Measurements from ENCODE around the gene TM6SF1.
"Not testable (repeated sequence)": the region's sequence is repeated elsewhere in the genome, so short reads cannot be mapped to it uniquely, and the experiment has no call there.

Gene TM6SF1

GRCh38 chr15:83166830-83167229 lies 59.4 kb downstream of the TM6SF1 start:
- no peak overlapping the region for H3K4me3 Mint-ChIP-seq
- no peak overlapping the region for H3K27ac Mint-ChIP-seq
- H3K27me3 Mint-ChIP-seq: peaks cover 59% of the 10 kb centered on the region
- H3K36me3 Mint-ChIP-seq: no peaks in the 10 kb centered on the region
- no peaks in the 10 kb centered on the region for H3K4me1 Mint-ChIP-seq
- peaks cover 17% of the 10 kb centered on the region for H3K9me3 Mint-ChIP-seq
- ATAC-seq: no peak

GRCh38 chr15:83169576-83169975 lies 62.1 kb downstream of the TM6SF1 start:
- not testable (repeated sequence) for ATAC-seq, H3K27ac Mint-ChIP-seq, H3K36me3 Mint-ChIP-seq, H3K4me1 Mint-ChIP-seq, H3K4me3 Mint-ChIP-seq
- Mint-ChIP-seq H3K9me3 (peaks cover 17% of the 10 kb centered on the region), H3K27me3 (peaks cover 56% of the 10 kb centered on the region)

GRCh38 chr15:83170474-83171165 lies 63.2 kb downstream of the TM6SF1 start:
- Mint-ChIP-seq H3K27ac (no peak overlapping the region), H3K36me3 (no peaks in the 10 kb centered on the region), H3K4me3 (no peak overlapping the region), H3K4me1 (no peaks in the 10 kb centered on the region), H3K9me3 (peaks cover 11% of the 10 kb centered on the region), H3K27me3 (peaks cover 51% of the 10 kb centered on the region)
- ATAC-seq: no peak

GRCh38 chr15:83174891-83175290 lies 67.4 kb downstream of the TM6SF1 start:
- no peak for ATAC-seq
- no peak overlapping the region for H3K27ac Mint-ChIP-seq
- peaks cover 17% of the 10 kb centered on the region for H3K27me3 Mint-ChIP-seq
- no peaks in the 10 kb centered on the region for H3K4me1 Mint-ChIP-seq
- no peak overlapping the region for H3K4me3 Mint-ChIP-seq
- no peaks in the 10 kb centered on the region for H3K36me3 Mint-ChIP-seq
- no peaks in the 10 kb centered on the region for H3K9me3 Mint-ChIP-seq

- no peaks in the 10 kb centered on the region for H3K36me3 Mint-ChIP-seq
- H3K4me1 Mint-ChIP-seq: no peaks in the 10 kb centered on the region
- no peak for ATAC-seq
- H3K27ac Mint-ChIP-seq: no peak overlapping the region
- H3K9me3 Mint-ChIP-seq: no peaks in the 10 kb centered on the region
- H3K27me3 Mint-ChIP-seq: peaks cover 24% of the 10 kb centered on the region
- H3K4me3 Mint-ChIP-seq: no peak overlapping the region
Observed at GRCh38 chr15:83178390-83178789, 70.9 kb downstream of the TM6SF1 start.

- H3K27me3 Mint-ChIP-seq: peaks cover 24% of the 10 kb centered on the region
- no peaks in the 10 kb centered on the region for H3K36me3 Mint-ChIP-seq
- H3K9me3 Mint-ChIP-seq: no peaks in the 10 kb centered on the region
- ATAC-seq: no peak
- H3K27ac Mint-ChIP-seq: no peak overlapping the region
- no peaks in the 10 kb centered on the region for H3K4me1 Mint-ChIP-seq
- H3K4me3 Mint-ChIP-seq: no peak overlapping the region
Observed at GRCh38 chr15:83178869-83179325, 71.5 kb downstream of the TM6SF1 start.

- no peak for ATAC-seq
- Mint-ChIP-seq H3K27me3 (peaks cover 38% of the 10 kb centered on the region), H3K4me1 (no peaks in the 10 kb centered on the region), H3K9me3 (peaks cover 5% of the 10 kb centered on the region), H3K36me3 (no peaks in the 10 kb centered on the region), H3K27ac (no peak overlapping the region), H3K4me3 (no peak overlapping the region)
Observed at GRCh38 chr15:83185561-83185960, 78.1 kb downstream of the TM6SF1 start.

Measured in stimulated activated memory B cell treated with anti-CD40 and anti-IgM and Interleukin-4, amounts not matched to agents 10 μg/mL and 1 μg/mL and 100 μg/mL, for 72 hours (primary cell).